K562 (cell line): ENCODE results near the gene IGSF3. TPM values are rescaled to one million over a fixed set of nuclear protein-coding genes. Genes with fewer than 3 reads are reported as not detected.

Source experiments
- KAT8 ChIP-seq: fragments of 450-650 bp; IDR thresholded peaks from 2 replicates; pipeline ENCODE4 v1.6.1; 2016; ENCODE audit warnings: low read depth, mild to moderate bottlenecking
- NR3C1 ChIP-seq: sonication (generic); formaldehyde crosslinking; IDR thresholded peaks from 2 replicates; pipeline ENCODE4 v1.8.1; 2022; ENCODE audit warnings: missing genetic modification reagents
- RBM34 ChIP-seq: fragments of 200-400 bp; formaldehyde crosslinking; IDR thresholded peaks from 2 replicates; pipeline ENCODE4 v1.6.1; 2018; ENCODE audit warnings: low read length, borderline replicate concordance; ENCODE audit not compliant: insufficient read depth
- SFPQ ChIP-seq: fragments of 200-400 bp; formaldehyde crosslinking; IDR thresholded peaks from 2 replicates; pipeline ENCODE4 v1.6.1; 2017; ENCODE audit warnings: mild to moderate bottlenecking, low read depth, low read length, moderate library complexity
- SIN3A ChIP-seq, 2 experiments: fragments of 150-350 bp in 1 of 2; IDR thresholded peaks; 2 replicates each; pipeline ENCODE4 v1.6.1; 2011 to 2016; ENCODE audit warnings: borderline replicate concordance in 2 of 2, low read depth in 2 of 2, low read length in 2 of 2, mild to moderate bottlenecking in 2 of 2, moderate library complexity in 2 of 2; ENCODE audit not compliant: control insufficient read depth in 1 of 2
- SMAD3 ChIP-seq: fragments of 450-650 bp; formaldehyde crosslinking; conservative IDR thresholded peaks from 2 replicates; pipeline ENCODE4 v1.4.0; 2020; ENCODE audit warnings: mild to moderate bottlenecking
- ZNF407 ChIP-seq: fragments of 450-650 bp; IDR thresholded peaks from 2 replicates; pipeline ENCODE4 v1.6.1; 2016; ENCODE audit warnings: low read depth
- ZNF584 ChIP-seq: fragments of 200-800 bp; sonication (Bioruptor generic); IDR thresholded peaks from 2 replicates; pipeline ENCODE4 v1.6.1; 2016; ENCODE audit warnings: low read depth, mild to moderate bottlenecking, missing genetic modification characterization, missing compliant biosample characterization
- ZZZ3 ChIP-seq: fragments of 450-650 bp; IDR thresholded peaks from 2 replicates; pipeline ENCODE4 v1.6.1; 2016; ENCODE audit warnings: antibody characterized with exemption, mild to moderate bottlenecking, moderate library complexity
- polyA plus RNA-seq, 8 experiments: library from polyadenylated mRNA; depleted of rRNA in 4 of 8; stranded (reverse) in 5 of 8; unstranded in 3 of 8; fragments of >200 nt; fragmentation: Nextera tagmentation in 2 of 8; fragmentation: Illumina TruSeq in 1 of 8; extraction: Ambion mirVana in 2 of 8; extraction: Trizol in 1 of 8; gene quantifications; 2 replicates each; pipeline versions ENCODE4 v1.2.1 to v1.2.3, GENCODE V29; 2011 to 2014; ENCODE audit warnings: inconsistent platforms in 1 of 8, missing spikeins in 1 of 8
- total RNA-seq, 7 experiments: library from RNA; depleted of rRNA in 6 of 7; stranded (reverse); fragments of >200 nt in 6 of 7; fragmentation: Illumina TruSeq in 2 of 7; extraction: Trizol in 2 of 7; gene quantifications; 2 replicates each; pipeline versions ENCODE4 v1.2.1 to v1.2.3, GENCODE V29; 2011 to 2021; ENCODE audit warnings: low replicate concordance in 1 of 7

The IGSF3 gene
- total and polyA plus RNA-seq, 9 of the 15 experiments (the other 6 are each of a cell fraction or from before 2014, with no cell fraction given) = 1.1 to 15.0 (median 8.3) TPM

DNA sequence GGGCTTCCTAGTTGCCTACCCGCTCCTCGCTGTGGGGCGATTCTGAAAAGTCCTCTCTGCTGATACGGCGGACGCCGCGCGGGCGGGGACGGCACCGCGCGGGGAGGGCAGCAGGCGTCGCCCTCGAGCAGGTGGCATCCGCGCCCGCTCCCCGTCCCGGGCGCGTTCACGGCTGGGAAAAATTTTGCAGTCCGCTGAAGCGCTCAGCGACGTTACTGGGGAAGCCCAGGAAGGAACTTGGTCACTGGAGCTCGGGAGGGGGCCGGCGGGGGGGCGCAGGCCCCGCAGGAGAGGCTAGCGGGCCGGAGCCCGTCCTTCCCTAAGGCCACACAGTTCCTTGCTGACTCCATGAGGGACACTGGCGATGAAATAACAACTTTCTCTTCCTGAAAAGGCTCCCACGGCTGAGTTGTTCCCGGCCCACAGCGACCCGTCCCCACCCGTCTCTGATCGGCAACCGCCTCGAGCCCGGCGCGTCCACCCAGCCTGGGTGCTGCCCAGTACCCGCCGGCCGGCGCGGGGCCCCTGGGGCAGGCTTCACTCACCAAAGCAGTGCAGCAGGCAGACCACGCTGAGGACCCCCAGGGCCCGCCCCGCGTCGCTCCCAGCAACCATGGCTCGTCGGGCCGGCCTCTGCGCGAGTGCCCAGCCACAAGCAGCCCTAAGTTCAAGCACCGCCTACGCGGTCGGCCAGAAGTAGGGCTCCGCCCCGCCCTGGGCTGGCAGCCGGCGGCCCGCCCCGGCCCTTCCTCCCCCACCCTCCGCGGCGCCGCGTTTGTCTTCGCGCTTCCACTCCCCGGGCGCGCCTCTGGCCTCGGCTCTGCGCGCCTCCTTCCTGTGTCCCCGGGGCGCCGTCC lies 96.9 kb downstream of the IGSF3 start, which contains the start of gene CD58 (continued):
- no peak for TF ChIP-seq SFPQ
- TF ChIP-seq SMAD3 (CRISPR knock-in tag) = 0 out of 2 replicates have a peak, but pooled peaks have one; percentile 5
- TF ChIP-seq SIN3A (IDR thresholded peaks at IDR 0.05; ENCODE audit: borderline replicate concordance in 2 of 2, control insufficient read depth in 1 of 2, low read depth in 2 of 2, low read length in 2 of 2) = peak; percentile 63 to 72; a peak in 2 of 4 replicates
- TF ChIP-seq RBM34 = 0 out of 2 replicates have a peak, but pooled peaks have one; percentile 51
- TF ChIP-seq ZZZ3 = no peak
- no peak for TF ChIP-seq KAT8
- TF ChIP-seq ZNF584 (CRISPR knock-in tag) = no peak
- no peak; the same call in 1 of the 2 replicates for TF ChIP-seq NR3C1 (CRISPR knock-in tag)
- TF ChIP-seq ZNF407 = no peak
